Esophagus squamous epithelium (tissue), 4 donors: ENCODE results near the gene EN2.

Experiments
- CTCF ChIP-seq, 6 experiments: fragments of 450-650 bp in 4 of 6; fragments of 200-600 bp in 2 of 6; sonication (generic) in 2 of 6; IDR thresholded peaks; one replicate each; pipeline ENCODE4 v1.5.1; 2016 to 2019; ENCODE audit warnings: antibody characterized with exemption in 6 of 6, mild to moderate bottlenecking in 4 of 6, moderate library complexity in 4 of 6
- POLR2A ChIP-seq, 4 donors: fragments of 450-650 bp; IDR thresholded peaks; one replicate each; pipeline ENCODE4 v1.6.1; 2017; ENCODE audit warnings: antibody characterized with exemption in 4 of 4, mild to moderate bottlenecking in 4 of 4, moderate library complexity in 3 of 4

DNA sequence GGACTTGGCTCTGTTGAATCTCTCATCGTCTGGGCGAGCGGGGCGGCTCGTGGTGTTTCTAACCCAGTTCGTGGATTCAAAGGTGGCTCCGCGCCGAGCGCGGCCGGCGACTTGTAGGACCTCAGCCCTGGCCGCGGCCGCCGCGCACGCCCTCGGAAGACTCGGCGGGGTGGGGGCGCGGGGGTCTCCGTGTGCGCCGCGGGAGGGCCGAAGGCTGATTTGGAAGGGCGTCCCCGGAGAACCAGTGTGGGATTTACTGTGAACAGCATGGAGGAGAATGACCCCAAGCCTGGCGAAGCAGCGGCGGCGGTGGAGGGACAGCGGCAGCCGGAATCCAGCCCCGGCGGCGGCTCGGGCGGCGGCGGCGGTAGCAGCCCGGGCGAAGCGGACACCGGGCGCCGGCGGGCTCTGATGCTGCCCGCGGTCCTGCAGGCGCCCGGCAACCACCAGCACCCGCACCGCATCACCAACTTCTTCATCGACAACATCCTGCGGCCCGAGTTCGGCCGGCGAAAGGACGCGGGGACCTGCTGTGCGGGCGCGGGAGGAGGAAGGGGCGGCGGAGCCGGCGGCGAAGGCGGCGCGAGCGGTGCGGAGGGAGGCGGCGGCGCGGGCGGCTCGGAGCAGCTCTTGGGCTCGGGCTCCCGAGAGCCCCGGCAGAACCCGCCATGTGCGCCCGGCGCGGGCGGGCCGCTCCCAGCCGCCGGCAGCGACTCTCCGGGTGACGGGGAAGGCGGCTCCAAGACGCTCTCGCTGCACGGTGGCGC lies at the start of gene EN2:
- no peak for TF ChIP-seq CTCF (IDR thresholded peaks at IDR 0.05)
- no peak for TF ChIP-seq POLR2A (IDR thresholded peaks at IDR 0.05)
